ENCODE measurements around the gene RCOR2. TPM values are rescaled to one million over a fixed set of nuclear protein-coding genes. Genes with fewer than 3 reads are reported as not detected.

The RCOR2 gene
- total RNA-seq, 1 donor from 2014 or later = 18.8 TPM

- Histone ChIP-seq H2AFZ (ENCODE audit: low read depth, low read length) (no peak overlapping the region), H3K27ac (ENCODE audit: low read depth, low read length) (no peak overlapping the region), H3K4me1 (ENCODE audit: insufficient read depth, low read length) (no peaks in the 10 kb centered on the region), H4K20me1 (ENCODE audit: insufficient read depth, low read length) (no peaks in the 10 kb centered on the region), H3K4me3 (ENCODE audit: insufficient read depth, low read depth, low read length) (no peak overlapping the region), H3K9me3 (ENCODE audit: insufficient read depth, low read depth, low read length) (no peaks in the 10 kb centered on the region), H3K79me2 (ENCODE audit: insufficient read depth, low read length) (no peaks in the 10 kb centered on the region), H3K36me3 (ENCODE audit: insufficient read depth, low read length) (no peaks in the 10 kb centered on the region), H3K27me3 (ENCODE audit: insufficient read depth, low read length) (peaks cover under 1% of the 10 kb centered on the region), H3K9ac (ENCODE audit: low read length) (no peak overlapping the region), H3K4me2 (ENCODE audit: low read length) (no peak overlapping the region)
- peaks cover 8% of the 10 kb centered on the region for H3K27me3 Mint-ChIP-seq (ENCODE audit: low read depth, unreplicated experiment)
- H3K4me1 Mint-ChIP-seq (ENCODE audit: low read depth, unreplicated experiment) = peaks cover 3% of the 10 kb centered on the region
- FAIRE-seq (no peak), DNase-seq (ENCODE audit: low read depth) (no peak)
- no peaks in the 10 kb centered on the region for H3K9me3 Mint-ChIP-seq (ENCODE audit: unreplicated experiment)
- H3K36me3 Mint-ChIP-seq (ENCODE audit: low read depth, unreplicated experiment) = no peaks in the 10 kb centered on the region
- no peak overlapping the region for H3K4me3 Mint-ChIP-seq (ENCODE audit: unreplicated experiment)
- H3K27ac Mint-ChIP-seq (ENCODE audit: unreplicated experiment) = no peak overlapping the region
- TF ChIP-seq CTCF (IDR thresholded peaks at IDR 0.05; ENCODE audit: insufficient read depth, low read depth, low read length) = no peak
- TF ChIP-seq EZH2 (IDR thresholded peaks at IDR 0.05; ENCODE audit: insufficient read depth, low read length) = no peak
Observed at GRCh38 chr11:63933459-63933858, 16.5 kb upstream of the RCOR2 start.

GRCh38 chr11:63931876-63932275 lies 14.9 kb upstream of the RCOR2 start:
- H3K4me3 Mint-ChIP-seq (ENCODE audit: unreplicated experiment) = no peak overlapping the region
- TF ChIP-seq CTCF (IDR thresholded peaks at IDR 0.05; ENCODE audit: insufficient read depth, low read depth, low read length) (no peak), EZH2 (IDR thresholded peaks at IDR 0.05; ENCODE audit: insufficient read depth, low read length) (no peak)
- no peaks in the 10 kb centered on the region for H3K79me2 ChIP-seq (ENCODE audit: insufficient read depth, low read length)
- H3K27me3 ChIP-seq (ENCODE audit: insufficient read depth, low read length) = peaks cover 2% of the 10 kb centered on the region
- FAIRE-seq (no peak), DNase-seq (ENCODE audit: low read depth) (no peak)
- no peak overlapping the region for H3K4me2 ChIP-seq (ENCODE audit: low read length)
- H3K9me3 ChIP-seq (ENCODE audit: insufficient read depth, low read depth, low read length) = no peaks in the 10 kb centered on the region
- H3K4me1 Mint-ChIP-seq (ENCODE audit: low read depth, unreplicated experiment) = peaks cover 3% of the 10 kb centered on the region
- H3K36me3 ChIP-seq (ENCODE audit: insufficient read depth, low read length) = no peaks in the 10 kb centered on the region
- H2AFZ ChIP-seq (ENCODE audit: low read depth, low read length) = no peak overlapping the region
- no peak overlapping the region for H3K4me3 ChIP-seq (ENCODE audit: insufficient read depth, low read depth, low read length)
- no peak overlapping the region for H3K27ac Mint-ChIP-seq (ENCODE audit: unreplicated experiment)
- no peak overlapping the region for H3K27ac ChIP-seq (ENCODE audit: low read depth, low read length)
- no peaks in the 10 kb centered on the region for H4K20me1 ChIP-seq (ENCODE audit: insufficient read depth, low read length)
- peaks cover 20% of the 10 kb centered on the region for H3K27me3 Mint-ChIP-seq (ENCODE audit: low read depth, unreplicated experiment)
- no peaks in the 10 kb centered on the region for H3K36me3 Mint-ChIP-seq (ENCODE audit: low read depth, unreplicated experiment)
- no peaks in the 10 kb centered on the region for H3K4me1 ChIP-seq (ENCODE audit: insufficient read depth, low read length)
- no peaks in the 10 kb centered on the region for H3K9me3 Mint-ChIP-seq (ENCODE audit: unreplicated experiment)
- no peak overlapping the region for H3K9ac ChIP-seq (ENCODE audit: low read length)

GRCh38 chr11:63931045-63931444 lies 14.1 kb upstream of the RCOR2 start:
- H3K27me3 Mint-ChIP-seq (ENCODE audit: low read depth, unreplicated experiment) = peaks cover 24% of the 10 kb centered on the region
- no peaks in the 10 kb centered on the region for H3K36me3 Mint-ChIP-seq (ENCODE audit: low read depth, unreplicated experiment)
- Histone ChIP-seq H3K4me2 (ENCODE audit: low read length) (no peak overlapping the region), H3K79me2 (ENCODE audit: insufficient read depth, low read length) (no peaks in the 10 kb centered on the region), H3K9ac (ENCODE audit: low read length) (no peak overlapping the region), H3K27ac (ENCODE audit: low read depth, low read length) (no peak overlapping the region), H4K20me1 (ENCODE audit: insufficient read depth, low read length) (no peaks in the 10 kb centered on the region), H3K9me3 (ENCODE audit: insufficient read depth, low read depth, low read length) (no peaks in the 10 kb centered on the region), H3K27me3 (ENCODE audit: insufficient read depth, low read length) (peaks cover 2% of the 10 kb centered on the region), H3K4me1 (ENCODE audit: insufficient read depth, low read length) (no peaks in the 10 kb centered on the region), H3K36me3 (ENCODE audit: insufficient read depth, low read length) (no peaks in the 10 kb centered on the region), H3K4me3 (ENCODE audit: insufficient read depth, low read depth, low read length) (no peak overlapping the region), H2AFZ (ENCODE audit: low read depth, low read length) (no peak overlapping the region)
- no peaks in the 10 kb centered on the region for H3K9me3 Mint-ChIP-seq (ENCODE audit: unreplicated experiment)
- no peak overlapping the region for H3K4me3 Mint-ChIP-seq (ENCODE audit: unreplicated experiment)
- peaks cover 3% of the 10 kb centered on the region for H3K4me1 Mint-ChIP-seq (ENCODE audit: low read depth, unreplicated experiment)
- FAIRE-seq (no peak), DNase-seq (ENCODE audit: low read depth) (no peak)
- TF ChIP-seq EZH2 (IDR thresholded peaks at IDR 0.05; ENCODE audit: insufficient read depth, low read length) = no peak
- TF ChIP-seq CTCF (IDR thresholded peaks at IDR 0.05; ENCODE audit: insufficient read depth, low read depth, low read length) = no peak
- no peak overlapping the region for H3K27ac Mint-ChIP-seq (ENCODE audit: unreplicated experiment)

Data from astrocyte (in vitro differentiated cells and primary cell).